Panc1 (cell line): Measurements from ENCODE around the gene TRAK2. TPM values are rescaled to one million over a fixed set of nuclear protein-coding genes. Genes with fewer than 3 reads are reported as not detected.

ENCODE experiments used
- ATAC-seq: fragments of 200-7000 bp; cut with Tn5 transposase; 2 replicates; pipeline ENCODE4 v1.9.1; 2020; ENCODE audit warnings: mild to moderate bottlenecking, moderate library complexity
- BruUV-seq: library from RNA; stranded (reverse); fragments of 400-500 nt; replicated peaks from 2 replicates; lab custom pipeline; 2021; lab: Mats Ljungman, UMichigan
- CTCF ChIA-PET: fragments of 300-600 bp; sonication (Branson Sonifier 250); formaldehyde crosslinking; loops from one replicate; lab custom pipeline; 2022; ENCODE audit warnings: antibody characterized with exemption; lab: Charles Lee
- POLR2A ChIA-PET: fragments of 300-600 bp; sonication (Branson Sonifier 250); formaldehyde crosslinking; loops from one replicate; lab custom pipeline; 2022; ENCODE audit warnings: antibody characterized with exemption; lab: Charles Lee
- DNase-seq: peaks from one replicate; pipeline ENCODE4 v3.0.0-alpha.2; 2010; ENCODE audit warnings: low read depth, low spot score
- H3K27ac ChIP-seq: 2 replicates; pipeline ENCODE4 v1.5.1; 2011; ENCODE audit warnings: mild to moderate bottlenecking, low read length, inconsistent platforms
- H3K27me3 ChIP-seq: fragments of 200-500 bp; sonication (Bioruptor generic); 2 replicates; pipeline ENCODE4 v1.6.0; 2014; ENCODE audit warnings: low read length, inconsistent platforms; ENCODE audit not compliant: control insufficient read depth, insufficient read depth
- H3K36me3 ChIP-seq: fragments of 200-500 bp; sonication (Bioruptor generic); 2 replicates; pipeline ENCODE4 v1.5.1; 2014; ENCODE audit warnings: inconsistent platforms, mild to moderate bottlenecking, low read length, moderate library complexity; ENCODE audit not compliant: control insufficient read depth, insufficient read depth
- H3K4me1 ChIP-seq: 2 replicates; pipeline ENCODE4 v1.5.1; 2011; ENCODE audit warnings: inconsistent platforms, mild to moderate bottlenecking, low read length, moderate library complexity; ENCODE audit not compliant: control insufficient read depth, insufficient read depth
- H3K4me3 ChIP-seq, 2 experiments: 2 replicates each; pipeline ENCODE4 v1.5.1; 2011 to 2012; ENCODE audit warnings: low read depth in 2 of 2, low read length in 2 of 2, mild to moderate bottlenecking in 2 of 2, inconsistent platforms in 1 of 2, moderate library complexity in 1 of 2
- H3K9me3 ChIP-seq: fragments of 200-500 bp; sonication (Bioruptor generic); 2 replicates; pipeline ENCODE4 v1.5.1; 2014; ENCODE audit warnings: low read depth, mild to moderate bottlenecking, inconsistent platforms, low read length, moderate library complexity; ENCODE audit not compliant: control insufficient read depth, insufficient read depth
- POLR2AphosphoS5 ChIP-seq: IDR thresholded peaks from 2 replicates; pipeline ENCODE4 v1.6.1; 2012; ENCODE audit warnings: mild to moderate bottlenecking, low read depth, low read length, moderate library complexity
- SIN3A ChIP-seq: IDR thresholded peaks from 2 replicates; pipeline ENCODE4 v1.6.1; 2012; ENCODE audit warnings: low read depth, mild to moderate bottlenecking, low read length, moderate library complexity, borderline replicate concordance; ENCODE audit not compliant: insufficient read depth
- TCF7L2 ChIP-seq: IDR thresholded peaks from 2 replicates; pipeline ENCODE4 v1.6.1; 2011; ENCODE audit warnings: mild to moderate bottlenecking, low read depth, low read length, inconsistent platforms
- in situ Hi-C: cut with HindIII; loops from 2 replicates; pipeline ENCODE4 v1.10.0; 2016; ENCODE audit warnings: low sequenced_read_pairs, low pct_unique_long_range_greater_than_20kb
- intact Hi-C: fragments of 100-400 bp; cut with micrococcal nuclease; formaldehyde crosslinking; loops from one replicate; pipeline ENCODE4 v1.10.0; 2022; ENCODE audit not compliant: unreplicated experiment
- total RNA-seq: library from RNA; stranded (reverse); gene quantifications from one replicate; pipeline ENCODE4 v1.2.1, GENCODE V29; 2021; ENCODE audit not compliant: unreplicated experiment
- TF ChIP-seq, protein P1 (sequence below), 2 experiments: IDR thresholded peaks; 2 replicates each; pipeline ENCODE4 v1.6.1; 2011 to 2012; ENCODE audit warnings: low read depth in 2 of 2, control low read depth in 1 of 2, low read length in 1 of 2, mild to moderate bottlenecking in 1 of 2, moderate library complexity in 1 of 2; ENCODE audit not compliant: insufficient read depth in 1 of 2
- TF ChIP-seq, protein P2 (sequence below): fragments of 450-650 bp; IDR thresholded peaks from 2 replicates; pipeline ENCODE4 v1.5.1; 2017; ENCODE audit warnings: mild to moderate bottlenecking

The TRAK2 gene
- total RNA-seq, 1 experiment from 2014 or later = 35.7 TPM

DNA sequence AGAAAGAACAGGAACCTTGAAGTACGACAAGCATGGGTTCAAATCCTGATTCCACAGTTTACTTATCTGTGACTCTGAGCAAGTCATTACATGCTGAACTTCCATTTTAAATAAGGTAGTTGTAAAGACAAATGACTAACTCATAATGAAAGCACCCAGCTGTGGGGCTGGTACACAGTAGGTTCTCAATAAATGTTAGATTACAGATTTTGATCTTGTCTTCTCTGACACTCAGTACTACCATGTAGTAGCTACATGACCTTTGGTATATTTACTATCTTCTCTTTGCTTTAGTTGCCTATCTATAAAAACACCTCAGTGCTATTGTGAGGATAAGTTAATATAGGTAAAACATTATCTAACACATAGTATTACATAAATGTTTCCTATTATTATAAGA, 3.2 kb downstream of the TRAK2 start:
- H3K27me3 ChIP-seq = no peaks in the 10 kb centered on the region
- H3K27ac ChIP-seq = no peak overlapping the region
- H3K4me1 ChIP-seq = peaks cover 12% of the 10 kb centered on the region; the same call in 1 of the 2 replicates
- no peaks in the 10 kb centered on the region; the same call in 1 of the 2 replicates for H3K36me3 ChIP-seq
- ATAC-seq = no peak
- POLR2A ChIA-PET = no interaction called here
- CTCF ChIA-PET = no interaction called here
- no peak for DNase-seq
- no TSS peak for BruUV-seq
- intact Hi-C loops (no loop called here), in situ Hi-C loops (no loop called here)
- TF ChIP-seq TCF7L2 (no peak), SIN3A (no peak), POLR2AphosphoS5 (no peak)
- TF ChIP-seq, protein P1, sequence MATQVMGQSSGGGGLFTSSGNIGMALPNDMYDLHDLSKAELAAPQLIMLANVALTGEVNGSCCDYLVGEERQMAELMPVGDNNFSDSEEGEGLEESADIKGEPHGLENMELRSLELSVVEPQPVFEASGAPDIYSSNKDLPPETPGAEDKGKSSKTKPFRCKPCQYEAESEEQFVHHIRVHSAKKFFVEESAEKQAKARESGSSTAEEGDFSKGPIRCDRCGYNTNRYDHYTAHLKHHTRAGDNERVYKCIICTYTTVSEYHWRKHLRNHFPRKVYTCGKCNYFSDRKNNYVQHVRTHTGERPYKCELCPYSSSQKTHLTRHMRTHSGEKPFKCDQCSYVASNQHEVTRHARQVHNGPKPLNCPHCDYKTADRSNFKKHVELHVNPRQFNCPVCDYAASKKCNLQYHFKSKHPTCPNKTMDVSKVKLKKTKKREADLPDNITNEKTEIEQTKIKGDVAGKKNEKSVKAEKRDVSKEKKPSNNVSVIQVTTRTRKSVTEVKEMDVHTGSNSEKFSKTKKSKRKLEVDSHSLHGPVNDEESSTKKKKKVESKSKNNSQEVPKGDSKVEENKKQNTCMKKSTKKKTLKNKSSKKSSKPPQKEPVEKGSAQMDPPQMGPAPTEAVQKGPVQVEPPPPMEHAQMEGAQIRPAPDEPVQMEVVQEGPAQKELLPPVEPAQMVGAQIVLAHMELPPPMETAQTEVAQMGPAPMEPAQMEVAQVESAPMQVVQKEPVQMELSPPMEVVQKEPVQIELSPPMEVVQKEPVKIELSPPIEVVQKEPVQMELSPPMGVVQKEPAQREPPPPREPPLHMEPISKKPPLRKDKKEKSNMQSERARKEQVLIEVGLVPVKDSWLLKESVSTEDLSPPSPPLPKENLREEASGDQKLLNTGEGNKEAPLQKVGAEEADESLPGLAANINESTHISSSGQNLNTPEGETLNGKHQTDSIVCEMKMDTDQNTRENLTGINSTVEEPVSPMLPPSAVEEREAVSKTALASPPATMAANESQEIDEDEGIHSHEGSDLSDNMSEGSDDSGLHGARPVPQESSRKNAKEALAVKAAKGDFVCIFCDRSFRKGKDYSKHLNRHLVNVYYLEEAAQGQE (IDR thresholded peaks at IDR 0.05; ENCODE audit: insufficient read depth in 1 of 2, low read depth in 2 of 2, low read length in 1 of 2) = no peak
- TF ChIP-seq, protein P2, sequence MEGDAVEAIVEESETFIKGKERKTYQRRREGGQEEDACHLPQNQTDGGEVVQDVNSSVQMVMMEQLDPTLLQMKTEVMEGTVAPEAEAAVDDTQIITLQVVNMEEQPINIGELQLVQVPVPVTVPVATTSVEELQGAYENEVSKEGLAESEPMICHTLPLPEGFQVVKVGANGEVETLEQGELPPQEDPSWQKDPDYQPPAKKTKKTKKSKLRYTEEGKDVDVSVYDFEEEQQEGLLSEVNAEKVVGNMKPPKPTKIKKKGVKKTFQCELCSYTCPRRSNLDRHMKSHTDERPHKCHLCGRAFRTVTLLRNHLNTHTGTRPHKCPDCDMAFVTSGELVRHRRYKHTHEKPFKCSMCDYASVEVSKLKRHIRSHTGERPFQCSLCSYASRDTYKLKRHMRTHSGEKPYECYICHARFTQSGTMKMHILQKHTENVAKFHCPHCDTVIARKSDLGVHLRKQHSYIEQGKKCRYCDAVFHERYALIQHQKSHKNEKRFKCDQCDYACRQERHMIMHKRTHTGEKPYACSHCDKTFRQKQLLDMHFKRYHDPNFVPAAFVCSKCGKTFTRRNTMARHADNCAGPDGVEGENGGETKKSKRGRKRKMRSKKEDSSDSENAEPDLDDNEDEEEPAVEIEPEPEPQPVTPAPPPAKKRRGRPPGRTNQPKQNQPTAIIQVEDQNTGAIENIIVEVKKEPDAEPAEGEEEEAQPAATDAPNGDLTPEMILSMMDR = no peak
- H3K4me3 ChIP-seq = no peak overlapping the region
- no peaks in the 10 kb centered on the region for H3K9me3 ChIP-seq

DNA sequence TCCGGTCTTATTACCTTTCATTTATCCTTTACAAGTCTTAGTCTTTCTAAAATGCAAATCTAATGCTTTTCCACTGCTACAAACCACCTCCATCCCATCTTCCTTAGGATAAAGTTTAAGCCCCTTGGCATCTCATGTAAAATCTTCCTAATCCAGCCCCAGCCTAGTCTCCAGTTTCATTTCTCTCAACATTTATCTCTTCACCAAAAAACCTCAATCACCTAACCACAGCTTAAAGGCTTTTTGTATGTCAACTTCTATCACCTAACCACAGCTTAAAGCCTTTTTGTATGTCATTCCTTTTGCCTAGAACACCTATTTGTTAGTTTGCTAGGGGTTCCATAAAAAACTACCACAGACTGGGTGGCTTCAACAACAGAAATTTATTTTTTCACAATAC, 4.2 kb downstream of the TRAK2 start:
- in situ Hi-C loops = no loop called here
- H3K4me1 ChIP-seq = peaks cover 6% of the 10 kb centered on the region; the same call in 1 of the 2 replicates
- ChIA-PET CTCF (no interaction called here), POLR2A (no interaction called here)
- no peak overlapping the region; the same call in 1 of the 2 replicates for H3K27ac ChIP-seq
- H3K9me3 ChIP-seq = no peaks in the 10 kb centered on the region
- intact Hi-C loops = no loop called here
- DNase-seq (no peak), ATAC-seq (no peak)
- BruUV-seq = TSS peak; percentile 18
- no peaks in the 10 kb centered on the region for H3K27me3 ChIP-seq
- TF ChIP-seq, protein P1 (IDR thresholded peaks at IDR 0.05; ENCODE audit: insufficient read depth in 1 of 2, low read depth in 2 of 2, low read length in 1 of 2) = no peak
- TF ChIP-seq POLR2AphosphoS5 = no peak
- TF ChIP-seq SIN3A = no peak
- no peak for TF ChIP-seq TCF7L2
- TF ChIP-seq, protein P2 = no peak
- no peaks in the 10 kb centered on the region; the same call in 1 of the 2 replicates for H3K36me3 ChIP-seq
- no peak overlapping the region for H3K4me3 ChIP-seq
